A673 (cell line): ENCODE data around the gene CLRN3. TPM values are rescaled to one million over a fixed set of nuclear protein-coding genes. Genes with fewer than 3 reads are reported as not detected.

Experiments
- BruUV-seq: library from RNA; stranded (reverse); fragments of 400-500 nt; replicated peaks from 2 replicates; lab custom pipeline; 2021; lab: Mats Ljungman, UMichigan
- CTCF ChIA-PET: fragments of 300-600 bp; sonication (Branson Sonifier 250); formaldehyde crosslinking; loops from one replicate; lab custom pipeline; 2022; ENCODE audit warnings: antibody characterized with exemption; lab: Charles Lee
- POLR2A ChIA-PET: fragments of 300-600 bp; sonication (Branson Sonifier 250); formaldehyde crosslinking; loops from one replicate; lab custom pipeline; 2022; ENCODE audit warnings: antibody characterized with exemption; ENCODE audit not compliant: low non-redundant PET; lab: Charles Lee
- DNase-seq: peaks from one replicate; pipeline ENCODE4 v3.0.0-alpha.2; 2015; ENCODE audit warnings: low spot score
- H3K27ac ChIP-seq: fragments of 200-600 bp; sonication (generic); 2 replicates; pipeline ENCODE4 v1.5.1; 2016; ENCODE audit warnings: mixed run types, low read depth, mild to moderate bottlenecking, mixed read lengths, antibody characterized with exemption, low read length; ENCODE audit not compliant: poor library complexity, severe bottlenecking
- H3K27me3 ChIP-seq: fragments of 200-600 bp; sonication (generic); replicated peaks from 2 replicates; pipeline ENCODE4 v1.6.1; 2017; ENCODE audit warnings: mixed run types, low read depth, mild to moderate bottlenecking, mixed read lengths, antibody characterized with exemption, low read length; ENCODE audit not compliant: insufficient read depth, poor library complexity
- H3K36me3 ChIP-seq: fragments of 200-600 bp; sonication (generic); 2 replicates; pipeline ENCODE4 v1.6.1; 2016; ENCODE audit warnings: mixed run types, mild to moderate bottlenecking, mixed read lengths, antibody characterized with exemption, low read length; ENCODE audit not compliant: insufficient read depth, poor library complexity, severe bottlenecking
- H3K4me1 ChIP-seq: fragments of 200-600 bp; sonication (generic); 2 replicates; pipeline ENCODE4 v1.6.1; 2017; ENCODE audit warnings: mixed run types, mild to moderate bottlenecking, mixed read lengths, antibody characterized with exemption, low read length; ENCODE audit not compliant: insufficient read depth, poor library complexity, severe bottlenecking
- H3K4me3 ChIP-seq: fragments of 200-600 bp; sonication (generic); 2 replicates; pipeline ENCODE4 v1.5.1; 2016; ENCODE audit warnings: low read depth, mixed run types, mild to moderate bottlenecking, mixed read lengths, low read length; ENCODE audit not compliant: poor library complexity, severe bottlenecking
- H3K9me3 ChIP-seq: fragments of 200-600 bp; sonication (generic); 2 replicates; pipeline ENCODE4 v1.6.1; 2016; ENCODE audit warnings: mixed run types, low read depth, mild to moderate bottlenecking, mixed read lengths, antibody characterized with exemption, low read length; ENCODE audit not compliant: poor library complexity, severe bottlenecking
- CTCF ChIP-seq: fragments of 300-800, 200-600 bp; sonication (generic); conservative IDR thresholded peaks from 2 replicates; pipeline ENCODE4 v1.5.1; 2017; ENCODE audit warnings: low read depth, mild to moderate bottlenecking, antibody characterized with exemption, low read length, moderate library complexity, mixed read lengths
- EZH2 ChIP-seq: fragments of 200-600 bp; sonication (generic); IDR thresholded peaks from 2 replicates; pipeline ENCODE4 v1.6.1; 2017; ENCODE audit warnings: borderline replicate concordance, low read depth, mild to moderate bottlenecking, mixed read lengths, antibody characterized with exemption, low read length; ENCODE audit not compliant: poor library complexity, severe bottlenecking
- intact Hi-C: fragments of 100-400 bp; cut with micrococcal nuclease; formaldehyde crosslinking; loops from one replicate; pipeline ENCODE4 v1.10.0; 2022; ENCODE audit not compliant: unreplicated experiment
- total RNA-seq: library from RNA; stranded (reverse); gene quantifications from 2 replicates; pipeline ENCODE4 v1.2.3, GENCODE V29; 2021

Gene CLRN3
- total RNA-seq, 1 experiment from 2014 or later: not detected

- intact Hi-C loops: no loop called here
- DNase-seq: no peak
- CTCF ChIA-PET: no interaction called here
- Histone ChIP-seq H3K27ac (no peak overlapping the region), H3K4me3 (no peak overlapping the region), H3K9me3 (no peaks in the 10 kb centered on the region), H3K4me1 (no peaks in the 10 kb centered on the region), H3K36me3 (no peaks in the 10 kb centered on the region), H3K27me3 (no peaks in the 10 kb centered on the region)
- BruUV-seq: no TSS peak
- TF ChIP-seq CTCF (no peak), EZH2 (no peak)
- POLR2A ChIA-PET: no interaction called here
Observed at GRCh38 chr10:127921753-127922145, 29.0 kb upstream of the CLRN3 start.

- H3K27me3 ChIP-seq: no peaks in the 10 kb centered on the region
- BruUV-seq: no TSS peak
- TF ChIP-seq EZH2: no peak
- no peak for TF ChIP-seq CTCF
- no peak overlapping the region for H3K27ac ChIP-seq
- POLR2A ChIA-PET: no interaction called here
- H3K4me3 ChIP-seq: no peak overlapping the region
- DNase-seq: no peak
- H3K4me1 ChIP-seq: no peaks in the 10 kb centered on the region
- CTCF ChIA-PET: no interaction called here
- H3K9me3 ChIP-seq: no peaks in the 10 kb centered on the region
- intact Hi-C loops: no loop called here
- no peaks in the 10 kb centered on the region for H3K36me3 ChIP-seq
Observed at GRCh38 chr10:127921075-127921752, 28.5 kb upstream of the CLRN3 start.

GRCh38 chr10:127920306-127921074 is 27.7 kb upstream of the CLRN3 start:
- intact Hi-C loops: no loop called here

More at GRCh38 chr10:127920306-127921074, 27.7 kb upstream of the CLRN3 start:
- ChIA-PET POLR2A (no interaction called here), CTCF (no interaction called here)
- DNase-seq: no peak
- no peak overlapping the region for H3K27ac ChIP-seq
- no peaks in the 10 kb centered on the region for H3K4me1 ChIP-seq
- no peaks in the 10 kb centered on the region for H3K9me3 ChIP-seq
- BruUV-seq: no TSS peak
- no peak for TF ChIP-seq CTCF
- TF ChIP-seq EZH2: no peak
- no peak overlapping the region for H3K4me3 ChIP-seq
- H3K36me3 ChIP-seq: no peaks in the 10 kb centered on the region
- H3K27me3 ChIP-seq: no peaks in the 10 kb centered on the region
